Vagina (tissue), 2 donors: Measurements from ENCODE around the gene NUCB1. TPM values are rescaled to one million over a fixed set of nuclear protein-coding genes. Genes with fewer than 3 reads are reported as not detected.
A peak's percentile ranks its signal among the peaks of the same experiment; 100 is the strongest.
"Not testable (repeated sequence)": the region's sequence is repeated elsewhere in the genome, so short reads cannot be mapped to it uniquely, and the experiment has no call there.

Experiments used
- DNase-seq, 2 donors: peaks; one replicate each; pipeline ENCODE4 v3.0.0-alpha.2; 2017; ENCODE audit errors: extremely low spot score in 2 of 2
- H3K27ac ChIP-seq: fragments of 200-600 bp; sonication (generic); one replicate; pipeline ENCODE4 v1.5.1; 2019
- H3K27me3 ChIP-seq: fragments of 200-600 bp; sonication (generic); one replicate; pipeline ENCODE4 v1.5.1; 2019
- H3K36me3 ChIP-seq, 2 donors: fragments of 200-600 bp; sonication (generic); one replicate each; pipeline ENCODE4 v1.5.1; 2017 to 2019
- H3K4me1 ChIP-seq: fragments of 200-600 bp; sonication (generic); one replicate; pipeline ENCODE4 v1.5.1; 2019
- H3K4me3 ChIP-seq, 2 donors: fragments of 200-600 bp; sonication (generic); 1 replicate in 1 of 2; 2 replicates in 1 of 2; pipeline ENCODE4 v1.5.1; 2016 to 2019
- H3K9me3 ChIP-seq: fragments of 200-600 bp; sonication (generic); one replicate; pipeline ENCODE4 v1.5.1; 2019
- CTCF ChIP-seq, 3 experiments: fragments of 450-650 bp in 2 of 3; fragments of 200-600 bp in 1 of 3; sonication (generic) in 1 of 3; IDR thresholded peaks; one replicate each; pipeline ENCODE4 v1.5.1; 2017 to 2019; ENCODE audit warnings: antibody characterized with exemption in 3 of 3, mild to moderate bottlenecking in 2 of 3, moderate library complexity in 2 of 3
- POLR2A ChIP-seq, 2 donors: fragments of 450-650 bp; IDR thresholded peaks; one replicate each; pipeline ENCODE4 v1.6.1; 2017; ENCODE audit warnings: antibody characterized with exemption in 2 of 2, mild to moderate bottlenecking in 2 of 2, moderate library complexity in 2 of 2
- POLR2AphosphoS5 ChIP-seq, 2 donors: sonication (generic); formaldehyde crosslinking; IDR thresholded peaks; one replicate each; pipeline ENCODE4 v1.9.0; 2017; ENCODE audit warnings: antibody characterized with exemption in 2 of 2, mild to moderate bottlenecking in 2 of 2, low read depth in 1 of 2; ENCODE audit not compliant: insufficient read depth in 1 of 2
- intact Hi-C: fragments of 100-400 bp; cut with DNase I; formaldehyde crosslinking; loops from one replicate; pipeline ENCODE4 v1.15.1; 2023
- total RNA-seq: library from RNA; depleted of rRNA; stranded (reverse); fragments of >200 nt; gene quantifications from one replicate; pipeline ENCODE4 v1.2.3, GENCODE V29; 2016

NUCB1 gene
- total RNA-seq, 1 donor from 2014 or later: 151 TPM

GRCh38 chr19:48896191-48896720 is 3.9 kb upstream of the NUCB1 start:
- TF ChIP-seq POLR2AphosphoS5 (IDR thresholded peaks at IDR 0.05; ENCODE audit: insufficient read depth in 1 of 2, low read depth in 1 of 2) (peak in 1 of 2 donors; percentile 25), POLR2A (IDR thresholded peaks at IDR 0.05) (no peak)
- Histone ChIP-seq H3K4me3 (peak overlapping the region; percentile 46 to 48), H3K27me3 (no peaks in the 10 kb centered on the region), H3K4me1 (peaks cover 32% of the 10 kb centered on the region), H3K27ac (peak overlapping the region; percentile 88), H3K9me3 (no peaks in the 10 kb centered on the region), H3K36me3 (no peaks in the 10 kb centered on the region)
- intact Hi-C loops: no loop called here
- no peak for DNase-seq

- peak overlapping the region; percentile 88 for H3K27ac ChIP-seq
- TF ChIP-seq POLR2A (IDR thresholded peaks at IDR 0.05) (no peak), POLR2AphosphoS5 (IDR thresholded peaks at IDR 0.05; ENCODE audit: insufficient read depth in 1 of 2, low read depth in 1 of 2) (no peak), CTCF (IDR thresholded peaks at IDR 0.05) (no peak)
- H3K27me3 ChIP-seq: no peaks in the 10 kb centered on the region
- DNase-seq: no peak
- H3K36me3 ChIP-seq: no peaks in the 10 kb centered on the region
- no peaks in the 10 kb centered on the region for H3K9me3 ChIP-seq
- intact Hi-C loops: no loop called here
- H3K4me1 ChIP-seq: peaks cover 41% of the 10 kb centered on the region
- no peak overlapping the region for H3K4me3 ChIP-seq
These were observed 2.9 kb upstream of the NUCB1 start for GRCh38 chr19:48897181-48897580.

GRCh38 chr19:48899386-48899749 is 744 bp upstream of the NUCB1 start:
- H3K36me3 ChIP-seq, intact Hi-C loops, H3K9me3 ChIP-seq, H3K27me3 ChIP-seq, DNase-seq: not testable (repeated sequence)
- Histone ChIP-seq H3K4me3 (peak overlapping the region; percentile 63 to 87), H3K4me1 (peaks cover 50% of the 10 kb centered on the region), H3K27ac (peak overlapping the region; percentile 97)

GRCh38 chr19:48900477-48901406 is 630 bp downstream of the NUCB1 start:
- DNase-seq: no peak
- no peaks in the 10 kb centered on the region for H3K9me3 ChIP-seq
- TF ChIP-seq POLR2AphosphoS5 (IDR thresholded peaks at IDR 0.05; ENCODE audit: insufficient read depth in 1 of 2, low read depth in 1 of 2) (peak in 1 of 2 donors; percentile 49), CTCF (IDR thresholded peaks at IDR 0.05) (no peak), POLR2A (IDR thresholded peaks at IDR 0.05) (no peak)
- peak overlapping the region; percentile 97 for H3K27ac ChIP-seq
- peaks cover 43% of the 10 kb centered on the region for H3K4me1 ChIP-seq
- peak overlapping the region; percentile 63 to 87 for H3K4me3 ChIP-seq
- peaks cover 0 to 16% of the 10 kb centered on the region in 2 donors for H3K36me3 ChIP-seq
- H3K27me3 ChIP-seq: no peaks in the 10 kb centered on the region
- intact Hi-C loops: no loop called here

- H3K27ac ChIP-seq, H3K27me3 ChIP-seq, DNase-seq, intact Hi-C loops, H3K9me3 ChIP-seq, H3K4me3 ChIP-seq: not testable (repeated sequence)
- peaks cover 35% of the 10 kb centered on the region for H3K4me1 ChIP-seq
- H3K36me3 ChIP-seq: peaks cover 4 to 19% of the 10 kb centered on the region in 2 donors
These were observed 2.2 kb downstream of the NUCB1 start for GRCh38 chr19:48902291-48902690.

GRCh38 chr19:48903788-48904187 is 3.7 kb downstream of the NUCB1 start:
- Histone ChIP-seq H3K4me1 (peaks cover 35% of the 10 kb centered on the region), H3K36me3 (peaks cover 4 to 19% of the 10 kb centered on the region in 2 donors)
- intact Hi-C loops, H3K27ac ChIP-seq, DNase-seq, H3K9me3 ChIP-seq, H3K27me3 ChIP-seq, H3K4me3 ChIP-seq: not testable (repeated sequence)

GRCh38 chr19:48905664-48906063 is 5.6 kb downstream of the NUCB1 start:
- DNase-seq: no peak
- Histone ChIP-seq H3K4me3 (no peak overlapping the region), H3K27ac (no peak overlapping the region), H3K4me1 (peaks cover 24% of the 10 kb centered on the region), H3K9me3 (no peaks in the 10 kb centered on the region), H3K36me3 (peaks cover 4 to 34% of the 10 kb centered on the region in 2 donors), H3K27me3 (no peaks in the 10 kb centered on the region)
- intact Hi-C loops: loop anchor here (5.0 kb wide), 1 partner anchor 47 kb away; the partner anchor contains the start of gene BAX
- no peak for TF ChIP-seq POLR2A (IDR thresholded peaks at IDR 0.05)
- TF ChIP-seq CTCF (IDR thresholded peaks at IDR 0.05): no peak
- TF ChIP-seq POLR2AphosphoS5 (IDR thresholded peaks at IDR 0.05; ENCODE audit: insufficient read depth in 1 of 2, low read depth in 1 of 2): no peak
